HepG2 (cell line): ENCODE measurements around the gene AFG1L. TPM values are rescaled to one million over a fixed set of nuclear protein-coding genes. Genes with fewer than 3 reads are reported as not detected.
A peak's percentile ranks its signal among the peaks of the same experiment; 100 is the strongest.

ENCODE experiments used
- ARID2 ChIP-seq: sonication (generic); formaldehyde crosslinking; IDR thresholded peaks from 2 replicates; pipeline ENCODE4 v1.8.1; 2022; ENCODE audit warnings: mild to moderate bottlenecking, missing genetic modification reagents, borderline replicate concordance
- DMAP1 ChIP-seq: IDR thresholded peaks from 2 replicates; pipeline ENCODE4 v1.6.1; 2016
- HES4 ChIP-seq: sonication (generic); formaldehyde crosslinking; IDR thresholded peaks from 2 replicates; pipeline ENCODE4 v1.9.0; 2021; ENCODE audit warnings: mild to moderate bottlenecking, missing genetic modification reagents, borderline replicate concordance
- HMGXB4 ChIP-seq, 2 experiments: sonication (generic) in 1 of 2; formaldehyde crosslinking in 1 of 2; IDR thresholded peaks; 2 replicates each; pipeline versions ENCODE4 v1.4.0 to v1.6.1; 2018 to 2020; ENCODE audit warnings: missing genetic modification reagents in 2 of 2, borderline replicate concordance in 1 of 2, low read depth in 1 of 2, mild to moderate bottlenecking in 1 of 2, missing biosample characterization in 1 of 2
- HOXD1 ChIP-seq: sonication (generic); formaldehyde crosslinking; IDR thresholded peaks from 2 replicates; pipeline ENCODE4 v1.5.0; 2020; ENCODE audit warnings: missing genetic modification reagents
- MED13 ChIP-seq: sonication (generic); formaldehyde crosslinking; IDR thresholded peaks from 2 replicates; pipeline ENCODE4 v1.5.0; 2020; ENCODE audit warnings: missing genetic modification reagents
- SIN3A ChIP-seq: IDR thresholded peaks from 2 replicates; pipeline ENCODE4 v1.6.1; 2011; ENCODE audit warnings: low read depth, mild to moderate bottlenecking, control low read depth, low read length, borderline replicate concordance
- SNAI1 ChIP-seq: sonication (generic); formaldehyde crosslinking; IDR thresholded peaks from 2 replicates; pipeline ENCODE4 v1.5.0; 2020; ENCODE audit warnings: mild to moderate bottlenecking, missing genetic modification reagents, borderline replicate concordance
- SP4 ChIP-seq: sonication (generic); formaldehyde crosslinking; IDR thresholded peaks from 2 replicates; pipeline ENCODE4 v1.8.1; 2023; ENCODE audit warnings: mild to moderate bottlenecking, missing genetic modification reagents
- TEAD3 ChIP-seq: optimal IDR thresholded peaks from 2 replicates; pipeline ENCODE3; 2016; ENCODE audit warnings: borderline replicate concordance
- TSC22D2 ChIP-seq: sonication (generic); formaldehyde crosslinking; IDR thresholded peaks from 2 replicates; pipeline ENCODE4 v1.5.1; 2020; ENCODE audit warnings: missing genetic modification reagents, mild to moderate bottlenecking, borderline replicate concordance
- ZBTB21 ChIP-seq: sonication (generic); formaldehyde crosslinking; IDR thresholded peaks from 2 replicates; pipeline ENCODE4 v1.4.0; 2020; ENCODE audit warnings: missing genetic modification reagents
- ZNF326 ChIP-seq: sonication (generic); formaldehyde crosslinking; IDR thresholded peaks from 2 replicates; pipeline ENCODE4 v1.4.0; 2020; ENCODE audit warnings: missing genetic modification reagents, borderline replicate concordance
- ZNF335 ChIP-seq: sonication (generic); formaldehyde crosslinking; IDR thresholded peaks from 2 replicates; pipeline ENCODE4 v1.4.0; 2020; ENCODE audit warnings: missing genetic modification reagents
- ZNF414 ChIP-seq: sonication (generic); formaldehyde crosslinking; IDR thresholded peaks from 2 replicates; pipeline ENCODE4 v1.5.0; 2020; ENCODE audit warnings: missing genetic modification reagents
- ZNF598 ChIP-seq: sonication (generic); formaldehyde crosslinking; IDR thresholded peaks from 2 replicates; pipeline ENCODE4 v1.5.1; 2020; ENCODE audit warnings: mild to moderate bottlenecking, missing genetic modification reagents, borderline replicate concordance
- polyA plus RNA-seq, 8 experiments: library from polyadenylated mRNA; depleted of rRNA in 3 of 8; stranded (reverse) in 7 of 8; unstranded in 1 of 8; fragments of >200 nt; fragmentation: Illumina TruSeq in 4 of 8; extraction: Trizol in 4 of 8; gene quantifications; 2 replicates each; pipeline versions ENCODE4 v1.2.1 to v1.2.3, GENCODE V29; 2011 to 2016; ENCODE audit warnings: low read depth in 4 of 8, missing spikeins in 1 of 8, mixed read lengths in 1 of 8; ENCODE audit not compliant: insufficient read depth in 1 of 8
- total RNA-seq, 5 experiments: library from RNA; depleted of rRNA; stranded (reverse); fragments of >200 nt; fragmentation: Illumina TruSeq; extraction: Trizol; gene quantifications; 2 replicates each; pipeline ENCODE4 v1.2.3, GENCODE V29; 2016; ENCODE audit warnings: low read depth in 1 of 5
- TF ChIP-seq, protein P1 (sequence below): sonication (generic); formaldehyde crosslinking; IDR thresholded peaks from 2 replicates; pipeline ENCODE4 v1.8.1; 2023; ENCODE audit warnings: mild to moderate bottlenecking, missing genetic modification reagents
- TF ChIP-seq, protein P2 (sequence below): fragments of 450-650 bp; IDR thresholded peaks from 2 replicates; pipeline ENCODE4 v1.6.1; 2016
- TF ChIP-seq, protein P3 (sequence below): IDR thresholded peaks from 2 replicates; pipeline ENCODE4 v1.6.1; 2016; ENCODE audit warnings: missing compliant biosample characterization, missing genetic modification reagents, borderline replicate concordance
- TF ChIP-seq, protein P4 (sequence below): sonication (generic); formaldehyde crosslinking; IDR thresholded peaks from 2 replicates; pipeline ENCODE4 v1.4.0; 2020; ENCODE audit warnings: mild to moderate bottlenecking, low read depth, missing genetic modification reagents

AFG1L gene
- total and polyA plus RNA-seq, 2 of the 13 experiments (the other 11 are each of a cell fraction or from before 2014, with no cell fraction given): 3.1 to 14.0 TPM

GRCh38 chr6:108294727-108295625 is at the start of gene AFG1L (continued):
- TF ChIP-seq, protein P1, sequence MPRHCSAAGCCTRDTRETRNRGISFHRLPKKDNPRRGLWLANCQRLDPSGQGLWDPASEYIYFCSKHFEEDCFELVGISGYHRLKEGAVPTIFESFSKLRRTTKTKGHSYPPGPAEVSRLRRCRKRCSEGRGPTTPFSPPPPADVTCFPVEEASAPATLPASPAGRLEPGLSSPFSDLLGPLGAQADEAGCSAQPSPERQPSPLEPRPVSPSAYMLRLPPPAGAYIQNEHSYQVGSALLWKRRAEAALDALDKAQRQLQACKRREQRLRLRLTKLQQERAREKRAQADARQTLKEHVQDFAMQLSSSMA (CRISPR knock-in tag): no peak
- TF ChIP-seq HOXD1 (CRISPR knock-in tag) (peak; percentile 55; the same call in 1 of the 2 replicates), DMAP1 (CRISPR knock-in tag) (peak; percentile 98), ZNF598 (CRISPR knock-in tag) (peak; percentile 56; the same call in 1 of the 2 replicates), ZNF335 (CRISPR knock-in tag) (peak; percentile 69; the same call in 1 of the 2 replicates), ZNF414 (CRISPR knock-in tag) (peak; percentile 83; the same call in 1 of the 2 replicates), SP4 (CRISPR knock-in tag) (peak; percentile 82), ZNF326 (CRISPR knock-in tag) (no peak), HES4 (CRISPR knock-in tag) (peak; percentile 81), SIN3A (no peak), ARID2 (peak; percentile 80; the same call in 1 of the 2 replicates), TSC22D2 (CRISPR knock-in tag) (no peak; the same call in 1 of the 2 replicates), SNAI1 (CRISPR knock-in tag) (0 out of 2 replicates have a peak, but pooled peaks have one; percentile 49), MED13 (CRISPR knock-in tag) (peak; percentile 28; the same call in 1 of the 2 replicates), TEAD3 (CRISPR knock-in tag) (peak; percentile 64), ZBTB21 (CRISPR knock-in tag) (no peak), HMGXB4 (CRISPR knock-in tag; IDR thresholded peaks at IDR 0.05; ENCODE audit: borderline replicate concordance in 1 of 2, low read depth in 1 of 2) (peak; percentile 68 to 76; a peak in 2 of 4 replicates)
- TF ChIP-seq, protein P2, sequence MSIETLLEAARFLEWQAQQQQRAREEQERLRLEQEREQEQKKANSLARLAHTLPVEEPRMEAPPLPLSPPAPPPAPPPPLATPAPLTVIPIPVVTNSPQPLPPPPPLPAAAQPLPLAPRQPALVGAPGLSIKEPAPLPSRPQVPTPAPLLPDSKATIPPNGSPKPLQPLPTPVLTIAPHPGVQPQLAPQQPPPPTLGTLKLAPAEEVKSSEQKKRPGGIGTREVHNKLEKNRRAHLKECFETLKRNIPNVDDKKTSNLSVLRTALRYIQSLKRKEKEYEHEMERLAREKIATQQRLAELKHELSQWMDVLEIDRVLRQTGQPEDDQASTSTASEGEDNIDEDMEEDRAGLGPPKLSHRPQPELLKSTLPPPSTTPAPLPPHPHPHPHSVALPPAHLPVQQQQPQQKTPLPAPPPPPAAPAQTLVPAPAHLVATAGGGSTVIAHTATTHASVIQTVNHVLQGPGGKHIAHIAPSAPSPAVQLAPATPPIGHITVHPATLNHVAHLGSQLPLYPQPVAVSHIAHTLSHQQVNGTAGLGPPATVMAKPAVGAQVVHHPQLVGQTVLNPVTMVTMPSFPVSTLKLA: 0 out of 2 replicates have a peak, but pooled peaks have one; percentile 42
- TF ChIP-seq, protein P3, sequence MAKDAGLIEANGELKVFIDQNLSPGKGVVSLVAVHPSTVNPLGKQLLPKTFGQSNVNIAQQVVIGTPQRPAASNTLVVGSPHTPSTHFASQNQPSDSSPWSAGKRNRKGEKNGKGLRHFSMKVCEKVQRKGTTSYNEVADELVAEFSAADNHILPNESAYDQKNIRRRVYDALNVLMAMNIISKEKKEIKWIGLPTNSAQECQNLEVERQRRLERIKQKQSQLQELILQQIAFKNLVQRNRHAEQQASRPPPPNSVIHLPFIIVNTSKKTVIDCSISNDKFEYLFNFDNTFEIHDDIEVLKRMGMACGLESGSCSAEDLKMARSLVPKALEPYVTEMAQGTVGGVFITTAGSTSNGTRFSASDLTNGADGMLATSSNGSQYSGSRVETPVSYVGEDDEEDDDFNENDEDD (CRISPR knock-in tag): peak; percentile 49; the same call in 1 of the 2 replicates
- TF ChIP-seq, protein P4, sequence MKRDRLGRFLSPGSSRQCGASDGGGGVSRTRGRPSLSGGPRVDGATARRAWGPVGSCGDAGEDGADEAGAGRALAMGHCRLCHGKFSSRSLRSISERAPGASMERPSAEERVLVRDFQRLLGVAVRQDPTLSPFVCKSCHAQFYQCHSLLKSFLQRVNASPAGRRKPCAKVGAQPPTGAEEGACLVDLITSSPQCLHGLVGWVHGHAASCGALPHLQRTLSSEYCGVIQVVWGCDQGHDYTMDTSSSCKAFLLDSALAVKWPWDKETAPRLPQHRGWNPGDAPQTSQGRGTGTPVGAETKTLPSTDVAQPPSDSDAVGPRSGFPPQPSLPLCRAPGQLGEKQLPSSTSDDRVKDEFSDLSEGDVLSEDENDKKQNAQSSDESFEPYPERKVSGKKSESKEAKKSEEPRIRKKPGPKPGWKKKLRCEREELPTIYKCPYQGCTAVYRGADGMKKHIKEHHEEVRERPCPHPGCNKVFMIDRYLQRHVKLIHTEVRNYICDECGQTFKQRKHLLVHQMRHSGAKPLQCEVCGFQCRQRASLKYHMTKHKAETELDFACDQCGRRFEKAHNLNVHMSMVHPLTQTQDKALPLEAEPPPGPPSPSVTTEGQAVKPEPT (CRISPR knock-in tag): no peak
